ENCODE measurements around the gene C17orf100. TPM values are rescaled to one million over a fixed set of nuclear protein-coding genes. Genes with fewer than 3 reads are reported as not detected.
"Not testable (repeated sequence)": the region's sequence is repeated elsewhere in the genome, so short reads cannot be mapped to it uniquely, and the experiment has no call there.

C17orf100 gene
- total RNA-seq, 1 donor: 1.6 TPM

DNA sequence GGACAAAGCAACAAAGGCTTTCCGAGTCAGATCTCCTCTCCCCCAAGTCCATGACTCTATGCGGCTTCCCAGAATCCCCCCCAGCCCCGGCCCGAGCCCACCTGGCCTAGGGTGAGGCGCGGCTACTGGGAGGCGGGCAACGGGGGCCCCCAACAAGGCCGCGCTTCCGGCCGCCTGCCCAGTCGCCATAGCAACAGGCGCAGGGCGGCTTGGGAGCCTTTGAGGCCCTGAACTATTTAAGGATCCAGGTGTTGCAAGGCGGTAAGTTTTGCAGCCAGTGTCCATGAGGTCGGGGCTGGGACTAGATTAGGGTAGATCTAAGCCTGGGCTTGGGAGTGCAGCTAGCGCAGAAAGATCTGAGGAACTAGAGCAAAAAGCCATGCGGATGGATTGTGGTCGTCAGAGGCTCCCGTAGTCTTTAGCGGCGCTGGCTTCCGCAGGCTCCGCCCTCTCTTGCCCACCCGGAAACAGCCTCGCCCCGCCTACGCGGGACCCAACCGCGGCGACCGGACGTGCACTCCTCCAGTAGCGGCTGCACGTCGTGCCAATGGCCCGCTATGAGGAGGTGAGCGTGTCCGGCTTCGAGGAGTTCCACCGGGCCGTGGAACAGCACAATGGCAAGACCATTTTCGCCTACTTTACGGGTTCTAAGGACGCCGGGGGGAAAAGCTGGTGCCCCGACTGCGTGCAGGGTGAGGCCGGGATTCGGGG is 10.9 kb upstream of the C17orf100 start, which contains the start of the genes KIAA0753 and TXNDC17:
Gene KIAA0753, minus strand, starts transcription at position 176 of the 711 bp plus-strand sequence. CDS start 5,608 bp downstream, outside the sequence.
Gene TXNDC17, plus strand, starts transcription at position 525 of the 711 bp plus-strand sequence. Its CDS starts 23 bp downstream, at position 548.
- DNase-seq (ENCODE audit: low read depth in 2 of 3, low spot score in 2 of 3): peak; percentile 76 to 90 (median 86)

DNA sequence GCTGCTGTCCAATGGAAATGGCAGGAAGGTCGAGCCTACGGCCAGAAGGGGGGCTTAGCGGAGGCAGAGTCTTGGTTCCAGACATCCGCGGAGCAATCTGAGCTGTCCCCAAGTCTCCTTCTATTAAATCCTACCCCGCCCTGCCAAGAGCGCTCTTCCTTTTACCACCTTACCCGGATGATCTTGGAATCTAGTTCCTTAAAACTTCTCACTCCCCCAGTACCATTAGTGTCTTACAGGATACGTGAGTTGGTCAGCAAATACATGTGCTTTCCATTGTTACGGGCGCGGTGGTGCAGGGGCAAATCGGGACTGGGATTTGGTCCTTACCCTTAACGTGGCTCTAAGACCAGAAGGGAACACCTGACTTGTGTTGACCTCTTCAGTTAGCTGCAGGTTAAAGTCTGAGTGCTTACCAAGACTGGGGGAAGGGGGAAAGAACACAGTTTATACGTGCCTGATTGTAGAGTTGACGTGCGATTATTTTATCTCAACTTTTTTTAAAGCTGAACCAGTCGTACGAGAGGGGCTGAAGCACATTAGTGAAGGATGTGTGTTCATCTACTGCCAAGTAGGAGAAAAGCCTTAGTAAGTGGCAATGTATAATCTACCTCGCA is 10.2 kb upstream of the C17orf100 start:
- DNase-seq (ENCODE audit: low read depth in 2 of 3, low spot score in 2 of 3): no peak

DNA sequence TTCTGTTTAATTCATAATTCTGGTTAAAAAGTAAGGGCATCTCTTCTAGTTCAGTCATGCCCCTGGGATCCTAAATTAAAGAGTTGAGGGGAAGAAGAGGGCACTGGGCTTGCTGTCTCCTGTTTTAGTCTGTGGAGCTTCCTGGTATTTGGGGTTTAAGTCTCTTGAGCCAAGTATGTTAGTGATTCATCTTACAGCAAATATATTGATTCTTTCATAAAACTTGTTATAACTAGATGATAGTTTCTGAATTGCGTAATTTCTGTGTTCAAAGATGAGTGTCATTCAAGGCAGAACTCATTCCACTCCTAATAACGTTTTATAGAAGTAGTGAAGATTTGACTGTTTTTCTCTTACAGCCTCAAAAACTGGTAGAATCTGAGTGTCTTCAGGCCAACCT is 9.0 kb upstream of the C17orf100 start:
- no peak for DNase-seq (ENCODE audit: low read depth in 2 of 3, low spot score in 2 of 3)

DNA sequence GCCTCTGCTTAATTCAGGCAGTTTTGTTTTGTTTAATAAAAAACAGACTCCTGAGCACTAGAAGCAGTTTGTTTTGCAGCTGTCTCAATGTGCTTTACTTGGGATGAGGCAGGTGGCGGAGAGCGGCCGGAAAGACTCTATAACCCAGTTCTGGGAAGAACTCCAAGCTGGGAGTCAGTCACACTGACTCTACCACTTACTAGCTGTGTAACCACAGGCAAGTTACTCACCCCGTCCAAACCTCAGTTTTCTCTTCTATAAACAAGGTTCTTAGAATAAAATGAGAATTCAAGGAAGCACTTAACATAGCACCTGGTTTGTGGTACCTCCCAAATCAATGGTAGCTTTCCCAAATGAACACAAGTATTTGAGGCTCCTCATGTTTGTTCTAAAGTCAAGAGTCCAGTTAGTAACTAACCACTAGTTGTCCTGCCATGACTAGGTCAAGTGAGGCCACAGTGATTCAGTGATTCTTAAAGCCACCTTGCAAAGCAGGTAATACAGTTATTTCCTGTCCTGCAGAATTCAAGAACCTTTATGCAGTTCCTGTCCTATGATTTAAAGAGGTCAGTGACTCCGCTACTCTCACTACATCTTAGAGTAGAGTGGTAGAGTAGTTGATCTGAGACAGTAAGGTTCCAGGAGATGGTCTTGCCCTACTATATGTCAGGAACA is 8.0 kb upstream of the C17orf100 start:
- DNase-seq (ENCODE audit: low read depth in 2 of 3, low spot score in 2 of 3): no peak

DNA sequence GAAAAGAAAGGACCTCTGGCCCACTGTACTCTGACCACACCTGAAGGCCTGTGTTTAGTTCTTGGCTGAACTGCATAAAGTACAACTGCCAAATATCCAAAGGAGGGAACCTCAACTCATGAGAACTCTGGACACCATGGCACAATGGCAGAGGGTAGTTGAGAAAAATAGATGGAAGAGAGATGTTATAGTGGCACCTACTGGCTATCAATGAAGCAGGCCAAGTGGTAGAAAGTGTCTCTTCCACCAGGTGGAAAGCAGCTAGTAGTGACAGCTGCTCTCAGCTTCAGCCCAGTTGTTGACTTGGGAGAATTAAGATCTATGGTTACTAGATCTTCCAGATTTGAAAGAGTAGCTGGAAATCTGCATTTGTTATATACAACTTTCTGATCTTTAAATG is 3.4 kb upstream of the C17orf100 start:
- DNase-seq (ENCODE audit: low read depth in 2 of 3, low spot score in 2 of 3): peak in 1 of 3 donors; percentile 60

DNA sequence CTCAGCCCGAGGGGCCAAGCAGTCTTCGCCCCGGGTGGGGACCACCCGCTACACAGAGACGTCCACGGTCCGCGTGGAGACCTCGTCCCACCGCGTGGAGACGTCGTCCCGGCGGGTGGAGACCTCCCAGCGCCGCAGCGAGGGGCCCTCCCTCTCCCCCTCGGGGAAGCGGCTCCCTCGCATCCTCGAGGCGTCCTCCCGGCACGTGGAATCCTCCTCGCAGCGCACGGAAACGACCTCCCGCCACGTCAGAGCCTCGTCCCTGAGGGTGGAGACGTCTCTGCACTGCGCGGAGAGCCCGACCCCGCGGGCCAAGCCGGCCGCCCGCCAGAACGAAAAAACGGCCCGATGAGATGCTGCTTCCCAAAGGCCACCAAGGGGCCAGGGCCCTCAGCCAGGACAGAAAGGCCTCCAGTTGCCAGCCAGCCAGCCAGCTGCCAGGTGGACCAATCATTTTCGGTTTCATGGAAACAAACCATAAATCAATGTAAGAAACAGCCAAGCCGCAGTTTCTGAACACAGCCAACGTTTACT is 424 bp downstream of the C17orf100 start:
- DNase-seq (ENCODE audit: low read depth in 2 of 3, low spot score in 2 of 3): peak in 1 of 3 donors; percentile 58

DNA sequence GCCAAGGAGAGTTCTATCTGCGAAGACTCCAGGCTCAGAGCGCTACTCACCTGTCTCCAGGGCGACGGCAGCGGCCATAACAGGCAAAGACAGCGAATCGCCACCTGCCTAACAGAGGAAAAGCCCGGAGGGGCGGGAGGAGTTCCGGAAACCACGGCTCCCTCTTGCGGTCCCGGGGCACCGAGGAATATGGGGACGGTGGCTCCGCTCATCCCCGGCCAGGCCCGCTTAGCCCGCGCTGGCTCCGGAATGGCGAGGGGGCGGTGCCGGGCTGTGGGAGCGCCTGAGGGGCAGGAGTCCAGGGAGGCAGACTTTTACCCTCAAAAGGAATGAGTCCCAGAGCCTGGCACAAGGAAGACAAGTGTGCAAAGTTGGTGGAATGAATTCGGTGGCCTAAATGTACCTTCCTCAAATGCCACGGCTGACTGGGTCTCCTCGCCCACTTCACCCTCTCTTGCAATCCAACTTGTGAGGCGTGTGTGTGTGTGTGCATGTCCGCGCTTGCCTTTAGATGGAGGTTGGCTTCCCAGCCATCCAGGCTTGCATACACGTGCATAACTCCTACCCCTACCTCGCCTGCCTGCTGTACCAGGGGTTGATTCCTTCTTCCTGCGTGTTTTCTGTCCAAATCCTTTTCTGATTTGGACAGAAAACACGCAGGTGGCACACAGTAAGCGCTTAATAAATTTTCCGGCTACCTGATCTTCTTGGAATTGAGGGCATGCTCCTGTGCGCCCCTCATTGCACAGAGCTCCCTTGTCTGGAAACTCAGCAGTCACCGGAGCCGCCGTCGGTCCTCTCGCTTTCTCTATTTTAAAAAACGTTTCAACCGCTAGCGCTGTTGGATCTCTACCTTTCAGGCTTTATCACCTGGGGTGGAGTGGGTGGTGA is 3.5 kb downstream of the C17orf100 start:
- DNase-seq (ENCODE audit: low read depth in 2 of 3, low spot score in 2 of 3): no peak

DNA sequence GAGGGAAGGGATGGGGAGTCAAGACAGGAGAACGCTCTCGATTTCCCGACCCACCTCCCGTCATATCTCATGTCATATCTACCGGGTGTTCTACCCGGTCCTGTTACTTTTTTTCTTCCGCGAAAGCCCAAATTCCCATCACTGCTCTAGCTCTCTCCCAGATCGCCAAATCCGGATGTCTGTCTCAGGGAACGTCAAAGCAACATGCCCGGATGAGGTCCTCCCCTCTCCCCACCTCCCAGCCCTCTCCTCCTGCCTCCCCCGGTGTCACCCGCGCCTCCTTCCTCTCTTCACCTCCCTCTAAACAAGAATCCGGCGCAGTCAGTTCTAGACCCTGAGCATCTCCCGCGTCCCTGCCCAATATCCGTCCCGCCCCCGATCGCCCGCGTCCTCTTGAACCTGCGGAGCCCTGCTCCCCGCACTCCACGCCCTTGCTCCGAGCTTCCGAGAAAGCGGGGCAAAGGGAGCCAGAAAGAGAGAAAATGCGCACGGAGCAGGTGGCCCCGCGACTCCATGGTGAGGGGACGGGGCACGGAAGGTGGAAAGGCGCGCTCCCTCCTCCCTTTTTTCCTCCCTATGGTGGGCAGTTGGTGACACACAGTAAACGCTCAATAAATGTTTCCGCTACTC is 4.3 kb downstream of the C17orf100 start:
- DNase-seq (ENCODE audit: low read depth in 2 of 3, low spot score in 2 of 3): not testable (repeated sequence)

DNA sequence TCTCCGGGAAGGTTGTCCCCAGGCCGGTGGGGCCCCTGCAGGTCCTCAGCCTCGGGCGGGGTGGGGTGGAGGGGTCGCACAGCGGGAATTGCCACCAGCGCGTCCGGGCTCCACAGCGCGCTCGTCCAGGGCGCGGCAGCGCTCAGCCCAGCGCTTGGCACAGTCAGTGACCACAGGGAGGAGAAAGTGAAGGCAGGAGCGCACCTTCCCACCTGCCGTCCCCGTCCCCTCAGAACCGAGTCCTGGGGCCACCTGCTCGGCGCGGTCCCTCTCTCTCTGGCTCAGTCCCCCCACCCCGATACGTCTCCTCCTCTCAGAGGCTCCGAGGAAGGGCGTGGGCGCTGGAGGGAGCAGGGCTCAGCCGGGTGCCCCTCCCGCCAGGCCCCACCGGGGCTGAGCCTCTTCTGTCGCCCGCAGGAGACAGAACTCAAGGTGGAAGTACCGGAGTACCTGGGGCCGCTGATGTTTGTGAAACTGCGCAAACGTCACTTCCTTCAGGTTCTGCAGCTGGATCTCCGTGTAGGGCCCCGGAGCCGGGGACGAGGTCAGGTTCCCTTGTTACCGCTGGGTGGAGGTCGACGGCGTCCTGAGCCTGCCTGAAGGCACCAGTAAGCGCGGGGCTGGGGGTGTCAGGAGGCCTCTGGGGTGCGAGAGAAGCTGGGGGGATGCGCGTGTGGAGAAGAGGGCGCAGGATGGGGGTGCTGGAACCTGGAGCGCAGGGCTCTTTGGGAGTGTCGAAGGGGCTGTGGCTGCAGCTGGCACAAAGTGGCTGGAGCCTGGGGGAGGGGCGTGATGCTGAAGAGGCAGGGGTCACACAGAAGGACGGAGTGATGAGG is 5.5 kb downstream of the C17orf100 start:
- peak in 2 of 3 donors; percentile 31 to 59 for DNase-seq (ENCODE audit: low read depth in 2 of 3, low spot score in 2 of 3)

DNA sequence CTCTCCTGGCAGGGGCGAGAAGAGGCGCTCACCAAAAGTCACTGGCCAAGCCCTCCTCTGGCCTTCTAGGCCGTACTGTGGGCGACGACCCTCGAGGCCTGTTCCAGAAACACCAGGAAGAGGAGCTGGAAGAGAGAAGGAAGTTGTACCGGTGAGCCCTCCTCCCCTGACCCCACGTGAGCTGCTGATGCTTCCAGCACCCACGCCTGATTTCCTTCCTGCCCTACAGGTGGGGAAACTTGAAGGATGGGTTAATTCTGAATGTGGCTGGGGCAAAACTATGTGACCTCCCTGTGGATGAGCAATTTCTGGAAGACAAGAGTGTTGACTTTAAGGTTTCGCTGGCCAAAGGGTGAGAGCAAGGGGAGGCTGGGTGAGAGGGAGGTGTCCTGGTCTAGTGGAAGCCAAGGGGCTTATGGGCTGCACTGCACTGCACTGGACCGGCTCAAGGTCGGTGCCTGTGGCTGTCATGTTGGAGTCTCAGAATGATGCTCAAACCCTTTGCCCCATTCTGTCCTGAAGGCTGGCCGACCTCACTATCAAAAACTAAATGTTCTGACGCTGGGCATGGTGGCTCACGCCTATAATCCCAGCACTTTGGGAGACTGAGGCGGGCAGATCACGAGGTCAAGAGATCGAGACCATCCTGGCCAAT is 6.2 kb downstream of the C17orf100 start:
- no peak for DNase-seq (ENCODE audit: low read depth in 2 of 3, low spot score in 2 of 3)

DNA sequence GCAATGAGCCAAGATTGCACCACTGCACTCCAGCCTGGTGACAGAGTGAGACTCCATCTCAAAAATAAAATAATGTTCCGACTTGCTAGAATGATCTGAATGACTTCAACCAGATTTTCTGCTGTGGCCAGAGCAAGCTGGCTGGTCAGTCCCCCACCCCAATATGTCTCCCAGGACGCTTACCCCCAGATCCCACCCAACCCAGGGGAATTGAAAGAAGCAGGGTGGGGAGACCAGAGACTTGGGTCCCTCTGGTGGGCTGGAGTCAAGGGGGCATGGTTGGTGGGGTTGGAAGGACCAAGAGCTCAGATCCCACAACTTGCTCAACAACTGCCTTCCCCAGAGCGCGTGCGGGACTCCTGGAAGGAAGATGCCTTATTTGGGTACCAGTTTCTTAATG is 6.8 kb downstream of the C17orf100 start:
- not testable (repeated sequence) for DNase-seq (ENCODE audit: low read depth in 2 of 3, low spot score in 2 of 3)

DNA sequence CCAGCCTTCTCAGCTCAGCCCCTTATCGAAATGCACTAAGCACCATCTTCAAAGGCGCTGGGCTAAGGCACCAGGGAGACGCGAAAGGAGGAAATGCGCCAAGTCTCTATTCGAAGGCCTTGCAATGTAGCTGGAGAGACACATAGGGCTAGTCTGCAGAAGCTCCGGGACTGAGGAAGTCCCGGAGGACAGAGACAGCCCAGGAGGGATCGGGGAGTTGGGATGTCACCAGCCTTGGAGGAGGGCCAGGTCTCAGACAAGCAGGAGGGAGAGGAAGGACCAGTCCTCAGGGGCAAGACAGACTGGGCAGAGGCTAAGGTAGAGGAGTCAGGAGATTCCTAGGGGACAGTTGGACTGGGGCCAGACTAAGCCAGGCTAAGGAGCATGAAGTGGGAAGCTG is 8.5 kb downstream of the C17orf100 start:
- DNase-seq (ENCODE audit: low read depth in 2 of 3, low spot score in 2 of 3): no peak

DNA sequence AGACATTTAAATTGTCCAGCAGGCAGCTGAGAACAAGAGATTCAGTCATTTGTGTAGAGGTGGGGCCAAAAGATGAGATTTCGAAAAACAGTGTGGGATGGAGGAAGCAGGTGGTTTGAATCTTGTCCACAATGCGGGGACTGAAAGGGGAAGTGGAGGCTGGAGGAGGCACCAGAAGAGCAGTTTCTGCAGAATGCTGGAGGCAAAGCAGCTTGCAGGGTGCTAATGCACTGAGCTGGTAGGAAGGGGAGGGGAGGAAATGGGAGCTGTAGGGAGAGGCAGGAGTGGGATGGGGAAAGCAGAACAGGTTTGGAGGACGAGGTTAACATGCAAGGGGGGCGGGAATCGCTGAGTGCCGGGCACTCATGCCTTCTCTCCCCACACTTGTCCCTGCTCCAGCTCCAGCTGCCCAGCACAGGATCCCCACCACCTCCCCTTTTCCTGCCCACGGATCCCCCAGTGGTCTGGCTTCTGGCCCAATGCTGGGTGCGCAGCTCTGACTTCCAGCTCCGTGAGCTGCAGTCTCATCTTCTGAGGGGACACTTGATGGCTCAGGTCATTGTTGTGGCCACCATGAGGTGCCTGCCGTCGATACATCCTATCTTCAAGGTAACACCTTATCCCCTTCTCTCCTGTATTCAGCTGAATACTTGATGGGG is 9.4 kb downstream of the C17orf100 start:
- peak in 2 of 3 donors; percentile 59 to 85 for DNase-seq (ENCODE audit: low read depth in 2 of 3, low spot score in 2 of 3)

DNA sequence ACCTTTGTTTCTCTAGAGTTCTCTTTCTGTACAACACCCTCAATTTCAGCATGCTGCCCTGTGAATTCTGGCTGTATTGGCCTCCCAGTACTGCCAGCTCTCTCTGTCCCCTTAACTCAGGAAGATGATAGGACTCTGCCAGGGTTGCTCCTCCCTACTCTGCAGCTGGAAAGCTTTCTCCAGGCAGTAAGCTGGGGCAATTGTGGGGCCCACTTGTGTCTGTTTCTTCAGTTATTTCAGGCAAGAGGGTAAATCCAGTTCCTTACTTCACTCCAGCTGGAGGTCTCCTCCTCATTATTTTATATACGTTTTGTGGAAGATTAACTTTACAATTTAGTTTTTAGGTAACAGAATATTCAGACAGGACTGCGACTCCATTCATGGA is 9.9 kb downstream of the C17orf100 start:
- DNase-seq (ENCODE audit: low read depth in 2 of 3, low spot score in 2 of 3): no peak

DNA sequence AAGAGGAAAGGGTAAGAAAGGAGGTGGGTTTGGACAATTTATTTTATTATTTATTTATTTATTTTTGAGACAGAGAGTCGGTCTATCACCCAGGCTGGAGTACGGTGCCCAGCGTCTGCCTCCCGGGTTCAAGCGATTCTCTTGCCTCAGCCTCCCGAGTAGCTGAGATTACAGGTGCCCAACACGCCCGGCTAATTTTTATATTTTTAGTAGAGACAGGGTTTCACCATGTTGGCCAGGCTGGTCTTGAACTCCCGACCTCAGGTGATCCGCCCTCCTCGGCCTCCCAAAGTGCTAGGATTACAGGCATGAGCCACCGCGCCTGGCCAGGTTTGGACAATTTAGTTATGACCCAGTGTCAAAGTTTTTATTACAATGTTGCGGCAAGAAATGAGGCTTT is 11.6 kb downstream of the C17orf100 start:
- not testable (repeated sequence) for DNase-seq (ENCODE audit: low read depth in 2 of 3, low spot score in 2 of 3)

DNA sequence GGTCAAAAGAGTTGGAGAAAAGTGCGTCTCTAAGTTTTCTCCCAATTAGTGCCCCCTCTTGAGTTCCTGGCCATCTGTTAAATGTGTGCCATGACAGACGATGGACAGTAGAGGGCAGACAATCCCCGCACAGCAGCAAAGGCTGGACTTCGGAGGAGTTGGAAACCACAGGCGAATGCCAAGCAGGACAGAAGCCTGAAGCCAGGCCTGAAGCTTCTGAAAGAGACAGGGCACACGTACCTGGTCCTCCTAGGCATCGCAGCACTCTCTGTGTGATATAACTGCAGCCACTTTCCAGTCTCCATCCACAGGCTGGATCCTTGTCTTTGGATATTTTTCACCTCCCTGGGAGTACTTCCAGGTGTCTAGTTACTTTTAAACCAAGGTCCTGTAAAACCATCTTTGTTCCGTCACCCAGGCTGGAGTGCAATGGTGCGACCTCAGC is 14.5 kb downstream of the C17orf100 start:
- peak in 2 of 3 donors; percentile 60 to 77 for DNase-seq (ENCODE audit: low read depth in 2 of 3, low spot score in 2 of 3)

DNA sequence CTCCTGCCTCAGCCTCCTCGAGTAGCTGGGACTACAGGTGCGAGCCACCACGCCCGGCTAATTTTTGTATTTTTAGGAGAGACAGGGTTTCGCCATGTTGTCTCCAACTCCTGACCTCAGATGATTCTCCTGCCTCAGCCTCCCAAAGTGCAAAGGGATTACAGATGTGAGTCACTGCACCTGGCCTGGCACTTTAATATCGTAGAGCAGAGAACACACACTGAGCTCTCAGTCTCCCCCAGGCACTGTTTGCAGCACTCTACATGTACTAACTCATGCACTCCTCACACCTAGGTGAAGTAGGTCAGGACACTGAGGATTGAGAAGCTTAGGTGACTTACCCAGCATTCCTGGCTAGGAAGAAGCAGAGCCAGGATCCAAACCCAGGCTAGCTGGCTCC is 15.0 kb downstream of the C17orf100 start:
- DNase-seq (ENCODE audit: low read depth in 2 of 3, low spot score in 2 of 3): no peak

DNA sequence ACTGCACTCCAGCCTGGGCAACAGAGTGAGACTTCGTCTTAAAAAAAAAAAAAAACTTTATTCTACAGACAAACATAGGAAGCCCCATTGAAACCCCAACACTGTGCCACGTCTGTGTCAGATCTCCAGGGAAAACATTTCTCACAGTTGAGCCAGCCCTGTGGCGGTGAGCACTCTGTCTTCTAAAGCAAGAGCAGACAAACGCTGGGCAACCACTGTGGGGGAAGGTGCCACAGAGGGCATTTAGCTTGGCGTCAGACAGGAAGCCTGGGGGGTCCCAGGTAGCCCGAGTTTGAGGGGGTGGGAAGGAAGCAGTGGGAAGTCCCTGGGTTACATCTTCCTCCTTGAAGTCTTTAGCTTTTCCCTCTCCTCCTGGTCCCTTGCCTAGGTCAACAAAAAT is 16.0 kb downstream of the C17orf100 start:
- no peak for DNase-seq (ENCODE audit: low read depth in 2 of 3, low spot score in 2 of 3)

All from hematopoietic multipotent progenitor cell (in vitro differentiated cells).